ENCODE measurements around the gene AASS. TPM values are rescaled to one million over a fixed set of nuclear protein-coding genes. Genes with fewer than 3 reads are reported as not detected.

Gene AASS
- total RNA-seq, 1 experiment from 2014 or later: 22.0 TPM

GRCh38 chr7:122040147-122040546 lies 103.9 kb downstream of the AASS start:
- DNase-seq (ENCODE audit: low spot score): no peak

- no peak for DNase-seq (ENCODE audit: low spot score)
Measured at GRCh38 chr7:122038904-122039303, 105.1 kb downstream of the AASS start.

GRCh38 chr7:122038134-122038533 lies 105.9 kb downstream of the AASS start:
- no peak for DNase-seq (ENCODE audit: low spot score)

- DNase-seq (ENCODE audit: low spot score): no peak
Measured at GRCh38 chr7:122035876-122036275, 108.2 kb downstream of the AASS start.

- no peak for DNase-seq (ENCODE audit: low spot score)
Measured at GRCh38 chr7:122033641-122034040, 110.4 kb downstream of the AASS start.

- no peak for DNase-seq (ENCODE audit: low spot score)
Measured at GRCh38 chr7:122027058-122027457, 117.0 kb downstream of the AASS start.

Other genes with a start within 250 kb of the AASS start
- gene FEZF1, start 160.5 kb upstream of the AASS start, total RNA-seq (2014; rRNA removed; shearing (Covaris generic)): not detected in 2 replicates